GM21515 (cell line): ENCODE measurements around the gene GAB4.
"Not testable (repeated sequence)": the region's sequence is repeated elsewhere in the genome, so short reads cannot be mapped to it uniquely, and the experiment has no call there.

Experiments
- ATAC-seq: cut with Tn5 transposase; IDR thresholded peaks from one replicate; pipeline ENCODE4 v1.9.1; 2021; ENCODE audit not compliant: unreplicated experiment

GAB4 gene

DNA sequence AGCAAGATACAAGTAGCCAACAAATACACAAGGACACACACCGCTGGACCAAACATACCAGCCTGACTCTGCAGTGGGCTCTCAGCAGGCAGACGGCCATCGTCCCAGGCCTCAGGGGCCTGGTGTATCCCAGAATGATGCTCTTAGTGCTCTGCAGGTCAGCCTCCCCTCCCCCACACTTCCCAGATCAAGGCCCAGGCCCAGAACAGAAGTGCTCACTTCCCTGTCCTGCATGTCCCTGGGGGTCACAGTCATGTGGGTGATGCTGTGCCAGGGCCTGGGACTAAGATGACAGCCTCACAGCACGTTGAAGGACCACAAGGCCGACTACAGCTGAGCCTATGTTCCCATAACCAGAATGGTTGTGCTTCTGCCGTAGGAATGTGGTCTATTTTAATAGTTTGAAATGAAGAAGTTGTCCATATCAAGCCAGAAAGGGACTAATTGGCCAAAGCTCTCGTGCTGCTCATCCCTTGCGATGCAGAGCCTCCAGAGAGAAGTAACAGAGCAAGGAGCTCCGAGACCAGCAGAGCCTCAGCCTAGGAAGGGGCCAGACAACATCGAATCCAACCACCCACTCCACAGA is 48.6 kb downstream of the GAB4 start:
- no peak for ATAC-seq

- ATAC-seq: no peak
These were observed 49.5 kb downstream of the GAB4 start for GRCh38 chr22:16958475-16958874.

DNA sequence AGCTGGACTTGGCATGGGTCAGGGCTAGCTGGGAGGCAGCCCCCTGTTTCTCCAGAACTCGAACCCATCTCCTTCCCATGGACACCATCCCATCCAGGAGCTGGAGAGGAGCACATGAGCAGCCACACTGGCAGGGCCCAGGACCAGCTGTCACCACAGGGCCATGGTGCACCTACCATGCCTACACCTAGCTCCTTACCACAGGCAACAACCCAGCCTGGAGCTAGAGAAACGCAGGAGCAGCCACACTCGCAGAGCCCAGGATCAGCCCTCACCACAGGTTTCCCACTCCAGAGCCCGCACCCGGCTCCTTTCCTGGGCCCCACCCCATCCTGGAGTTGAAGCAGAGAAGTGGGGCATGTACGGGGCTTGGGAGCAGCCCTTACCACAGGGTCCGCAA is 50.2 kb downstream of the GAB4 start:
- ATAC-seq: no peak

GRCh38 chr22:16956290-16956689 is 51.7 kb downstream of the GAB4 start:
- no peak for ATAC-seq

GRCh38 chr22:16955678-16956210 is 52.3 kb downstream of the GAB4 start:
- ATAC-seq: no peak

DNA sequence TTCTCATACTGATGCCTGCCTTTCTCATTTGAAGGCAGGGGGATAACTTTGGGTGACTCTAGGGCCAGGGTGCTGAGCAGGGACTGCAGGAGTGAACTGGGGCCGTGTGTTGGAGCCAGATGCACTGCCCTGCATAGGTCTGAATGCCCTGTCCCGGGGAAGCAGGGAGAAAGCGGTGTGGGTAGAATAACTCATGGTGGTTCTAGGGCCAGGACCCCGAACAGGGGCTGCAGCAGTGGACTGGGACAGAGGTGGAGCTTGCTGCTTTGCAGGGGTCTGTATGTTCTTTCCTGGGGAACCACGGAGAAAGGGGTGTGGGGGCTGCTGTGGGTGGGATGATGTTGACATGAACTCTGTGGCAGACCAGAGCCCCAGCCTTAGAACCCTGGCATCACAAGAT is 52.9 kb downstream of the GAB4 start:
- ATAC-seq: no peak

GRCh38 chr22:16954060-16954403 is 54.0 kb downstream of the GAB4 start:
- no peak for ATAC-seq

DNA sequence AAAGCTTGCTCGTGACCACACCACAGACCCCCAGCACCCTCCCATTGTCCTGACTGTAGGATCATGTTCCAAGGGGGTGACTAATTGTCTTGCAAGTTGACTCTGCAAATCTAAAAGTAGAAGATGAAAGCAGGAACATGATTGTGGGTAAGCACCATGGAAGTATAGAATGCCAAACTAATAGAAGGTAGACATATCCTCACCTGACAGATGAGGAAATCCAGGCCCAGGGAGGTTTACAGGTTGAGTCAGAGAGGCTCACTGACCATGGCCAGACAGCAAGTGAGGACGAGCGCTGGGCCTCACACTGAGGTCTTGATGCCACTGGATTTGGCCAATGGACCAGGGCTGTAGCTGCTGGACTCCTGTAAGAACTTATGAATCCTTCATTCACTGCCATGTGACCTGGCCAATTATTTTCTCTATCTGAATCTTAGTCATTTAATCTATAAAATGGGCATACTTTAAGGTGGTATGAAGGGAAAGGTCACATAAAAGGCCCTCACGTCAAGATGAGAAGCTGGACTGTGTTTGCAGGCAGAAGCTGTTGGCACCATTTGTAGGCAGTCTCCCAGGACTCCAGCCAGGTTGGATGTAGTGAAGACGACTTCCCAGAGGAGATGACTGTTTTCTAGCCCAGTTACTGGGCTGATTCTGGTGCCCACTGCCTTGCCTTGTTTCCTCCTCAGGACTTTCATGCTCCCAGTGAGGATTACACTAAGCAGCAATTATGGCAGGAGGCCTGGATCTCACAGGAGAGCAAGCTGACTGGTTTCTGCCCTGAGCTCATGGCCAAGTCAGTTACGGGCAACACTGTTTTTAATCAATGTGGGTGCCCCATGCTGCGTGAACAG is 54.6 kb downstream of the GAB4 start:
- ATAC-seq: no peak

GRCh38 chr22:16949561-16949960 is 58.5 kb downstream of the GAB4 start:
- ATAC-seq: no peak

GRCh38 chr22:16937811-16938210 is 70.2 kb downstream of the GAB4 start:
- ATAC-seq: no peak

GRCh38 chr22:16937209-16937608 is 70.8 kb downstream of the GAB4 start:
- not testable (repeated sequence) for ATAC-seq

- no peak for ATAC-seq
These were observed 71.4 kb downstream of the GAB4 start for GRCh38 chr22:16936625-16937024.

GRCh38 chr22:16935209-16935608 is 72.8 kb downstream of the GAB4 start:
- no peak for ATAC-seq

DNA sequence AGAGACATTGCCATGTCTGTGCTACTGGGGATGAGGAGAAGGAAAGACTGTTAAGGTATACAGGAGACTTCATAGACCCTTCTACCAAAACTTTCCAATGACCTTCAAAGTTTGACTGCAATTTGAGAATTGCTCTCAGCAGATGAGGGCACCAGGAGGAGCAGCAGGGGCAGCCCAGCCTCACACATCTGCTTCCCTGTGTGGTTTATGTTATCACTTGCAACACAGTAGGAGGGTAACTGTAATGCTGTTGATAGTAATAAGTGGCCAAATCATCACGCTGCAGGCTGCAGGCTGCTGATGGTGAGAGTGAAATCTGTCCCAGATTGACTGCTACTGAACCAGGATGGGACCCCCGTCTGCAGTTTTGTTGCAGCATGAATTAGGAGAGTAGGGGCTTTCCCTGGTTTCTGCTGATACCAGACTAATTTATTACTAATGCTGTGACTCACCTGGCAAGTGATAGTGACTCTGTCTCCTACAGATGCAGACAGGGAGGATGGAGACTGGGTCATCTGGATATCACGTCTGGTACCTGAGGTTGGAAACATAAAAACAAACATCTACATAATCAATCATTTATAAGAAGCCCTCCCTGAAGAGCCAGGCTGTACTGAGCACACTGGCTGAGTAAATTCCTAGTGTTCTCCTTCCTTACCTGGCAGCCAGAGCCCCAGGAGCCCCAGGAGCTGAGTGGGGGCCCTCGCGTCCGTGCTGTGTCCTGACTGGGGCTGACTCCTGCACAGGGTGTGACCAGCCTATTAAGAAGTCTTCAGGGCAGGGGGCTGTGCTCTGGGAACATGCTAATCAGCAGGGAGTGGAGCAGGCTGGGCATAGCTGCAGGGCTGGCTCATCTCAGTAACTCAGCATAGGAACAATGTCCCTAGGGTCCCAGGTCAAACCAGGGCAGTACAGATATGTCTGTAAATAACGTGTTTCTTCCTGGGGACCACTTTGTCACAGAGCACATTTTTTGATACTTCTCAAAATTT is 74.4 kb downstream of the GAB4 start:
- no peak for ATAC-seq

GRCh38 chr22:16932577-16932976 is 75.4 kb downstream of the GAB4 start:
- no peak for ATAC-seq

GRCh38 chr22:16925407-16925966 is 82.5 kb downstream of the GAB4 start:
- ATAC-seq: no peak

GRCh38 chr22:16922706-16923105 is 85.3 kb downstream of the GAB4 start:
- no peak for ATAC-seq

DNA sequence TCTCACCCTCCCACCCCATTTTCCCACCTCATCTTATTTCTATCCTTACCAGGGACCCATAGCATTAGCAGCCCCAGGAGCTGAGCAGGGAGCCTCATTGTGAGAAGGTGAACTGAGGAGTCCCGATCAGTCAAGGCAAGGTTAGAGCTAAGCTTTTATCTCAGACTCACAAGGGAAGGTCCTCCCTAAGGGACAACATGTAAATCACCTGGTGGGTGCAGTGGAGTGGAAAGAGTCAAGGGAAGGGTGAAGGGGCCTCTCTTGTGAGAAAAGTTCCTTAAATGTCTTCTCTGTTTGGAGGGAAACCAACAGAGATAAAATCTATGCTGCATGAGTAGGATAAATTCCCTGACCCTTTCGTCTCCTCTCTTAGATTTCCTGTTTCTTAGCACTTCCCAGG is 85.9 kb downstream of the GAB4 start:
- ATAC-seq: no peak

GRCh38 chr22:16917144-16918003 is 90.6 kb downstream of the GAB4 start:
- ATAC-seq: no peak

- ATAC-seq: no peak
These were observed 92.3 kb downstream of the GAB4 start for GRCh38 chr22:16915701-16916100.
